Fibroblast of peridontal ligament (primary cell): ENCODE data around the gene RENBP.

Source experiments
- DNase-seq: peaks from one replicate; pipeline ENCODE4 v3.0.0-alpha.2; 2010; ENCODE audit errors: extremely low read depth

The RENBP gene

GRCh38 chrX:153889123-153889522 is 55.3 kb downstream of the RENBP start:
- DNase-seq: no peak

GRCh38 chrX:153888344-153888743 is 56.1 kb downstream of the RENBP start:
- no peak for DNase-seq

GRCh38 chrX:153887385-153887784 is 57.1 kb downstream of the RENBP start:
- DNase-seq: no peak

- DNase-seq: no peak
Observed at GRCh38 chrX:153886915-153887314, 57.5 kb downstream of the RENBP start.

- no peak for DNase-seq
Observed at GRCh38 chrX:153885968-153886903, 58.2 kb downstream of the RENBP start, which contains the start of gene L1CAM. Gene L1CAM, minus strand, starts transcription at chrX:153886173. Its CDS starts 10,337 bp downstream, at chrX:153875836.
